Activated CD8-positive, alpha-beta memory T cell treated with anti-CD3 and anti-CD28 coated beads, Interleukin-2, amount 50 U/mL, for 1 hour (primary cell): ENCODE measurements around the gene BARX2.

ENCODE experiments used
- DNase-seq: peaks from one replicate; pipeline ENCODE4 v3.0.0-alpha.2; 2020; ENCODE audit errors: extremely low read depth

Gene BARX2

GRCh38 chr11:129436573-129436972 is 60.9 kb downstream of the BARX2 start:
- DNase-seq: no peak

GRCh38 chr11:129440028-129440713 is 64.5 kb downstream of the BARX2 start:
- no peak for DNase-seq

GRCh38 chr11:129442171-129442570 is 66.5 kb downstream of the BARX2 start:
- DNase-seq: no peak

DNA sequence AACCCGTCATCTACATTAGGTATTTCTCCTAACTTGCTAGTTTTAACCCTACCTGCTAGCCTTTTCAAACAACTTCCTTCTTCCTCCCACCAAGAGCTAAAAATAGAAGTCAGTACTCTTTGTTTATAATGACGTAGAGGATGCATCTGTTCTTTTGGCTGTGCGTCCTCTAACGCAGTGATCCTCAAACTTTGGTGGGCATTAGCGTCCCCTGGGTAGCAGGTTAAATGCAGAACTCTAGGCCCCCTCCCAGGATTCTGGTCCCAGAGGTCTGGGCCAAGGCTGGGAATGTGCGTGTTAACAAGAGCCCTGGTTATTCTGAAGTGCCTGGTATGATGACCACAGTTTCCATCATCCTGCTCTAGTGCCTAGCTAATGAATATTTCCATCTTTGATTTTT is 67.6 kb downstream of the BARX2 start:
- DNase-seq: no peak

- no peak for DNase-seq
Observed at GRCh38 chr11:129444274-129444673, 68.6 kb downstream of the BARX2 start.

GRCh38 chr11:129445226-129445625 is 69.6 kb downstream of the BARX2 start:
- no peak for DNase-seq

GRCh38 chr11:129446572-129446971 is 70.9 kb downstream of the BARX2 start:
- DNase-seq: no peak

DNA sequence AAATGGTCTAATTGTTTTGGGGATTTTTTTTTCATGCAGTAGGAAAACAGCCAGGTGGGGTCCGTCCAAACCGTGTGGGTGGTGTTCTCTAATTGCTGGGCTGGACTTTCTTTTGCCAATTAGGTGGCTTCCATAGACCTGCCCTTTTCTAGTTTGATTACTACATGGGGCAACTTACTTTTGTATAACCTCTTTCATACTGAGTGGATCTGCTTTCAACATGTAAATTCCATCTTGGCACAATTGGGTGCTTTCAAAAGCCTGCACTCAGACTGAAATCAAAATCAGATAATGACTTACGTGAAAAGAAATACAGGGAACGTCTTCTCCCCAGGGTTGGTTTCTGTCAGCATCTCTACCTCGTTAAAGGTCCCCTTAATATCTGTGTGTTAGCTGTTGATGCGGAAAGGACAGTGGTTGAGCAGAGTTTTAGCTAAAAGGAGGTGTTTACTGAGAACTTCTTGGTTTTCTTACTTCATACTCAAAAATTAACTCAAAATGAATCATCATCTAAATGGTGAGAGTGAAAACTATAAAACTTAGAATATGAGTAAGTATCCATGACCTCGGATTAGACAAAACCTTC is 72.1 kb downstream of the BARX2 start:
- DNase-seq: no peak

DNA sequence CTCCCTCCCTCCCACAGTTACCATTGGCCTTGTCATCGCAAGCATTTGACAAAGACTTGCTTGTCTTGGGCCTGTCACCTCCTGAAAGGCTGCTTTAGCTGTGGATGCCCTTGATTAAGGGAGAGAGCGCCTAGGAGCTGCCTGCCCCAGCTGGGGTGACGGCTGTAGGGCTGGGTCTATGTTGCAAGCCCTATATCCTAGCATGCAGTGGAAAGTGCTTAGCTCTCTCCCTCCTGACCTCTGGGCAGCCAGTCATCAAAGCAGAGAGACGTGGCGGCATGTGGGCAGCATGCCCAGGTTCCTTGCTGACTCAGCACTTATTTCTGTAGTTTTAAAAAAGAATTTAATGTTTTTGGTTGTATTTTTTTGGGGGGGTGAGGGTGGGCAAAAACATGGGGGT is 75.9 kb downstream of the BARX2 start:
- no peak for DNase-seq

GRCh38 chr11:129453293-129453721 is 77.7 kb downstream of the BARX2 start:
- DNase-seq: no peak

GRCh38 chr11:129455101-129455500 is 79.5 kb downstream of the BARX2 start:
- DNase-seq: no peak

DNA sequence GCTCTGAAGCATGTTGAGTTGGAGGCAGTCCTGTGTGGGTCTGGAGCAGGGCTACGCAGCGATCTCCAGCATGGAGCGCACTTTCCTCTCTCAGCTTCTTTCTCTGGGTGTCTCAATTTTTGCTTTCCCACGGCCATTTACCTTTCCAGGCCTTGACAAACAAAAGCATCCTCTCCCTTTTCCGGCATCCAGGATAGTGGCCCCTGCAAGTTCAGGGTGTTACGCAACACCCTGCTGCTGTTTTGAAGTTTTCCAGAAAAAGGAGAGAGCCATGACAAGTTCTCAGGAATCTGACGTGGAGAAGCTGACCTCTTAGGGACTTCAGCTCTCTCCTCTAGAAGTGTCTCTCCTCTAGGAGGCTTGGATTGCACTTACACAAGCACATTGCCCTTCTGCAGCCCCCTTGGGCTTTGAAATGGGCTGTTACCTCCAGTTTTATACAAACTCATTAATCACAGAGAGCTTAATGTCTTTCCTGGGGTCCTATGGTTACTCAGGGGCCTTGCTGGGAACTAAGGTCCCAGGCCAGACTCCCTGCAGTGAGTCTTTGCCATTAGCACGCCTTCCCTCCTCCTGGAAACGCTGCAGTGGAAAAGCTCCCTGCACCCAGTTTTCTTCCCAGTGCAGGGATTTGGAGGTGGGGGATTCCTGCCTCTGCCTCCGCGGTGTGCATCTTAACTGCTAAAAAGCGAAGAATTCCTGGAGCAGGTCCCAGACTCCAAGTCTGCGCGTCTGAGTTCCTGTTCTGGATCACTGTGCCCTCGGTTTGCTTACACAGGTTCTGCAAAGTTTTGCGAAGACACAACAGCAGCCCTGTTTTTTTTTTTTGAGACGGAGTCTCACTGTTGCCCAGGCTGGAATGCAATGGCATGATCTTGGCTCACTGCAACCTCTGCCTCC is 80.4 kb downstream of the BARX2 start:
- no peak for DNase-seq

GRCh38 chr11:129457321-129457720 is 81.7 kb downstream of the BARX2 start:
- no peak for DNase-seq

DNA sequence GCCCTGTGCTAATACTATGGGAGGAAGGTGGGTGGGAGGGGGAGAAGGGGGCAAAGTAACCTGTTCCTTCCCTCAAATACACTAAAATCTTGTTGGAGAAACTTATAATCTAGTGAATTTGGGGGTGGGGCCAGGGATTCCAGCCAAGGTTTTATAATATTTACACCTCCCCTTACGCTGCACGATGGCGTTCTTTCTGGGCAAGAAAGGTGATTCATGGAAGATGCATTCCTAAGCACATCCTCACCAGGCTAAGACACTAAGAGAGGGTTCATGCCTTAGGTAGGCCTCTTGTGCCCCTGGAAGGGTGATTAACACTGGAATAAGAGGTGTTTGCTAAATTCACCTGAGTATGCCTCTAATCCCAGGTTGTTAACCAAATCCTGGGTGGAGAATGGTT is 82.6 kb downstream of the BARX2 start:
- DNase-seq: no peak

- DNase-seq: no peak
Observed at GRCh38 chr11:129458756-129459535, 83.3 kb downstream of the BARX2 start.

- DNase-seq: no peak
Observed at GRCh38 chr11:129460714-129461113, 85.1 kb downstream of the BARX2 start.

DNA sequence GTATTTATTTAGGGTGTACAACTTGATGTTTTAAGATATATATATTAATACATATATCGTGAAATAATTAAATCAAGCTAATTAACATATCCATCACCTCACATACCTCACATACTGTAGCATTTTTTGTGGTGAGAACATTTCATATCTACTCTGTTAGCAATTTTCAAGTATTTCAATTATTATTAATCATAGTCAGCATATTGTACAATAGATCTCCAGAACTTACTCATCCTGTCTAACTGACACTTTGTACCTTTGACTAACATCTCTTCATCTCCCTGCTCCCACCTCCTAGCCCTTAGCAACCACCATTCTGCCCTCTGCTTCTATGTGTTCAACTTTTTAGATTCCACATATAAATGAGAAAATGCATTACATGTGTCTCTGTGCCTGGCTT is 108.4 kb downstream of the BARX2 start:
- no peak for DNase-seq

- no peak for DNase-seq
Observed at GRCh38 chr11:129489249-129489648, 113.6 kb downstream of the BARX2 start.

GRCh38 chr11:129490004-129490403 is 114.4 kb downstream of the BARX2 start:
- no peak for DNase-seq

DNA sequence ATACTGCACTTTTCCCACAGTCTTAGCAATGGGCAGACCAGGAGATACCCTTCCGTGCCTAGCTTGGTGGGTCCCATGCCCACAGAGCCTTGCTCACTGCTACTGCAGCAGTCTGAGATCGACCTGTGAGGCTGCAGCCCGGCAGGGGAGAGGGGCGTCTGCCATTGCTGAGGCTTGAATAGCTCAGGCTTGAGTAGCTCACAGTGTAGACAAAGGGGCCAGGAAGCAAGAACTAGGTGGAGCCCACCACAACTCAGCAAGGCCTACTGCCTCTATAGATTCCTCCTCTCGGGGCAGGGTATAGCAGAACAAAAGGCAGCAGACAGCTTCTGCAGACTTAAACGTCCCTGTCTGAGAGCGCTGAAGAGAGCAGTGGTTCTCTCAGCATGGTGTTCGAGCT is 118.1 kb downstream of the BARX2 start:
- no peak for DNase-seq
